GM19463 (cell line): ENCODE measurements around the gene ATP8B1.
A peak's percentile ranks its signal among the peaks of the same experiment; 100 is the strongest.
"Not testable (repeated sequence)": the region's sequence is repeated elsewhere in the genome, so short reads cannot be mapped to it uniquely, and the experiment has no call there.

Experiments
- ATAC-seq: cut with Tn5 transposase; IDR thresholded peaks from one replicate; pipeline ENCODE4 v1.9.1; 2021; ENCODE audit warnings: mild to moderate bottlenecking, moderate library complexity; ENCODE audit not compliant: unreplicated experiment

Gene ATP8B1

DNA sequence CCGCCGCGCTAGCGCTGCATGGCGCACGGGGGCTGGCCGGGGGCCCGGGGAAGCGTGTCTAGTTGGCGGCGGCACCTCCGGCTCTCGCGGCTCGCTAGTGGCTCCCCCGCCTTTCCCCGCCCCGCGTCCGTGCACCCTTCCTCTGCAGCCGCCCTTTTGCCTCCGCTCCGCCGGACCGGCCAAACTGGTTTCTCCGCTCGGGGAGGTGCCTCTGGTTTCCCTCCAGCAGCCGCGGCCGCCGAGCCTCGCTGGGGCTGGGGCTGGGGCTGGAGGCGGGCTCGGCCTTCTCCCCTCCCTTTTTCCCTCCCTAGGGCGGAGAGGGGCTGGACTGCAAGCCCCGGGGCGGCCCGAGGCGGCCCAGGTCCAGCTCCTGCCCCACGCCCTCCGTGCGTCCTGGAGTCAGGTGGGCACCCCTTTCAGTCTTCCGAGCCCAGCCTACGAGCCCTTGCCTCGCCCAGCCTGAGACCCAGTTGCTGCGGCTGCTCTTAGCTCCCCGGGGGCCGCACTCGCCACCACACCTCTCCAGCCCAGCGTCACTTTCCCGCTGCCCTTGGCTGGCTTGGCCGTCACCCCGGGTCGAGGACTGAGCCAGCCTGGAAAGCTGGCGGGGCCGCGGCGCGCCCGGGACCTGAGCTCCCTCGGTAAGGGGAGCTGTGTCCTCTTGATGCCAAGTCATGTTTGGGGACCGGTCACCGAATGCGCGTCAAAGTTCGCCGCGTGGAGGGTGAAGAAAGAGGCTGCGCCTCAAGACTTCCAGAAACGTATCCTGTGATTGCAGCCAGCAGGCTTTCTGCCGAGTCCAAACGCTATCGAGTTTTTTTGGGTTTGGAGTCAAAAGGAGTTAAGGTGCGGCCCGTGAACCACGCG is at the start of gene ATP8B1:
Gene ATP8B1, minus strand, starts transcription at position 213 of the 867 bp plus-strand sequence. CDS start 71,508 bp downstream, outside the sequence.
- ATAC-seq, result peak; percentile 77

DNA sequence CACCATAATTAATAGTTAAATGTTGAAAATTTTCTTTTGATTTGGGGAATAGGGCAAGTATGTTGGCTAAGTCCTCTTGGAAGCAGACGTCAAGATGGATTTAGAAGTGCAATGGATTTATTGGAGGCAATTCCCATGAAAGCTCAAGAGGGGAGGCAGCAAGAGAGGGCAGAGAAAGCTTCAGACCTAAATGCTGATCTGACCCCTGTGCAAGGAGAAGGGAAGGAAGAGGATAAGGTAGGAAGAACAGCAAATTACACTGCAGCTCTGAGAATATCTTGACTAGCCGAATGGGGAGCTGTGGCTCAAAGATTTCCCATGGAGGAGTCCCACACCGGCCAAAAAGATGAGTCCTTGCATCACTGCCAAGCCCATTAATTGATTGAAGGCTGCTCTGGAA is 46.9 kb upstream of the ATP8B1 start:
- no peak for ATAC-seq

- ATAC-seq, result not testable (repeated sequence)
Measured at GRCh38 chr18:57848374-57848773, 45.3 kb upstream of the ATP8B1 start.

- ATAC-seq, result not testable (repeated sequence)
Measured at GRCh38 chr18:57847431-57847830, 44.3 kb upstream of the ATP8B1 start.

GRCh38 chr18:57846258-57846657 is 43.1 kb upstream of the ATP8B1 start:
- ATAC-seq, result no peak

GRCh38 chr18:57845605-57846074 is 42.5 kb upstream of the ATP8B1 start:
- ATAC-seq, result no peak

DNA sequence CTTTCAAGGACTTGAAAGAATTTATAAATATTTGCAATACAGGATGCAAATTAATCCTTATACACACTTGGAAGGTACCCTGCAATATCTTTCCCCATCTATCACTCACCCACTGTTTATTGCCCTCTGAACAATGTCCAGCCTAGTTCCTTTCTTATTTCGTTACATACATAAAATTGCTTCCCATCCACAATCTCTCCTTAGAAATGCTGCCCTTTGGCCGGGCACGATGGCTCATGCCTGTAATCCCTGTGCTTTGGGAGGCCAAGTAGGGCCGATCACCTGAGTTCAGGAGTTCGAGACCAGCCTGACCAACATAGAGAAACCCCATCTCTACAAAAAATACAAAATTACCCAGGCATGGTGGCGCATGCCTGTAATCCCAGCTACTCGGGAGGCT is 41.2 kb upstream of the ATP8B1 start:
- ATAC-seq, result no peak

DNA sequence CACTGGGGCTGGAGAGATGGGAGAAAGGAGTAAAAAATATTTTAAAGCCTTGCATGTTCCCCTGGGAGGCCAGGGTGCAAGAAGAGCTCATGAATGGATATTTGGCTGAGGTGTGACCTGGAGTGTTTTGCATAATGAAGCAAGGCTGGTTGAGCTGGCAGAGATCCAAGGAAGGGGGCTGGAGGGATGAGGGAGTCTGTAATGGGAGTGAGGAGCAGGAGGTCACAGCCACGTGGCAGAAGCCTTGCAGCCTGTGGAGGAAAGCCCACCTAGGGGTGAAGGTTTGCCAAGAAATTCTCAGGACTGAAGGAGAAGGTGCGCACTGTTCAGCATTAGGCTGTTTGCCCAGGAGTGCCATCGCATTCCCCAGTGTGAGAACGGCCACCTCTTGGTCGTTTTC is 40.3 kb upstream of the ATP8B1 start:
- ATAC-seq, result no peak

GRCh38 chr18:57841568-57841967 is 38.5 kb upstream of the ATP8B1 start:
- peak; percentile 37 for ATAC-seq

DNA sequence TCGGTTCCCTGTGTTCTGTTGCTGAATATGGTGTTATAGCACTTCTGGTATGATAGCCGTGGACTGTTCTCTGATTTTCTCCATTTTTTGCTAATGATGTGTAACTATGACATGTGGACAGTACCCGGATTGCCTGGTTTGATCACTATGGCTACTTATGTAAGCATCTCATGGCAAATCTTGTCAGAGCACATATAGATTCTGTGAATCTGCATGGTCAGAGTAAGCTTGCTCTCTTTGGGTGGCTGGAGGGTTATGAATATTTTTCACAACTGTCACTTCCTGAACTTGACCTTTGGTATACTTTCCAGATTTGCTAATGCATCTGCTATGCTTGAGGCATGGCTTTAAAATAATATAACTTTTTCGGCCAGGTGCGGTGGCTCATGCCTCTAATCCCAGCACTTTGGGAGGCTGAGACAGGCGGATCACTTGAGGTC is 36.8 kb upstream of the ATP8B1 start:
- no peak for ATAC-seq

DNA sequence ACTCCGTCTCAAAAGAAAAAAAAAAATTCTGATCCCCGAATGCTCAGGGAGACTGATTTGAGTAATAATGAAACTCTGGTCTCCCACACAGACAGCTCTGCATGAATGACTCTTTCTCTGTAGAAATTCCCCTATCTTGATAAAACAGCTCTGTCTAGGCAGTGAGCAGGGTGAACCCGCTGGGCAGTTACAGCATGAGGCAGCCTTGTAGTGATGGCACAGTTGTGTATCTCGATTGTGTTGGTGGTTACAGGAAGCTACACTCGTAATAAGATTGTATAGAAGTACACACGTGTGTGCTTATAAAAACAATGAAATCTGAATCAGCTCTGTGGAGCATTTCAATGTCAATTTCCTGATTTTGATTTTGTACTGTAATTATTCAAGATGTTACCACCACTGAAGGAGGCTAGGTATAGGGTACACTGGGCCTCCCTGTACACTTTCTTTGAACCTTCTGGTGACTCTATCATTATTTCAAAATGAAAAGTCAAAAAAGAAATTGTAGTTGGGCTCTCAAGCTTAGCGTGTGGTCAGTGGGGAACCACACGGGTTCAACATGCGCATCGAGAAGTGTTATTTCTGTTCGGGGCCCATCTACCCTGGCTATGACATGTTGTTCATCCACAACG is 34.9 kb upstream of the ATP8B1 start:
- ATAC-seq, result peak; percentile 76

GRCh38 chr18:57836557-57836956 is 33.4 kb upstream of the ATP8B1 start:
- ATAC-seq, result no peak

DNA sequence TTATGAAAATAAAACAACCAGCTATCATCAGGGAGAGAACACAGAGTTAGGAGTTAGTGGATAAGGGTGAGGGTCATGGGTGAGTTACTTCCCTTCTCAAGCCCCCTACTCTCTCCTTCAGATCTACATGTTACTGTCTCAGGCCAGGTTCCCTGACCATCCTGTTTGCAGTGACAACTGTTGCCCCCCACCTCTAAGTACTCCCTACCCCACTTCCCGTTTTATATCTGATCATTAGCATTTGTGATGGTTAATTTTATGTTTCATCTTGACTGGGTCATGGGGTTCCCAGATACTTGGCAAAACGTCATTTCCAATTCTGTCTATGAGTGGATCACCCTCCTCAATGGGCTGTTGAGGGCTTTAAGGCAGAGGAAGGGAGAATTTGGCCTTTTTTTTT is 32.8 kb upstream of the ATP8B1 start:
- no peak for ATAC-seq

- ATAC-seq, result no peak
Measured at GRCh38 chr18:57834616-57835015, 31.5 kb upstream of the ATP8B1 start.

DNA sequence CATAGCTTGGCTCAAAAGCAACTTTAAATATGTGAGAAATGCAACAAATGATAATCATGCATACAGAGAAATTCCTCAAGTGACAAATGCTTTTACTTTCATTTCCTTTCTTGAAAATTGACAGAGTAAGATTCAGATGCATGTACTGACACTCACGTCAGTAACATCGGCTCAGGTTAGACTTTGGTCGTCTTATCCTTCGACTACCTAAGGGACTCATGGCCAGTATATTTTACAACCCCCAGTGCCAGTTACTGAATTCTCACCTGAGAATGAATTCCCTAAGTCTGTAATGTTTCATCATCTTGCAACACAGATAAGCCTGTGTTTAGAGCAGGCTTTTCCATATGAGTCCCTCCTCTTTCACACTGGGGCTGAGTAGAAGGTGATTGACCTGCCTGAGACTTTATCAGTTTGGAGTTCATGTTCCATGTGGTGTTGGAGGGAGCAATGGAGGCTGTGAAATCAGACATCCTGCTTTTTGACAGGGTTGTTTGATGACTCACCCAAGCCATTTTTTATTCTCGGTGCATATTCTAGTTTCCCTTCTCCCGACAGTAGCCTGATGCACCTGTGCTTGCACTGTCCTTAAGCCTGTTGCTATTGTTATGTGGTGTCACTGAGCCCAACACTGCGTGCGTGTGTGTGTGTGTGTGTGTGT is 30.5 kb upstream of the ATP8B1 start:
- ATAC-seq, result peak; percentile 35

GRCh38 chr18:57832730-57833129 is 29.6 kb upstream of the ATP8B1 start:
- ATAC-seq, result no peak

DNA sequence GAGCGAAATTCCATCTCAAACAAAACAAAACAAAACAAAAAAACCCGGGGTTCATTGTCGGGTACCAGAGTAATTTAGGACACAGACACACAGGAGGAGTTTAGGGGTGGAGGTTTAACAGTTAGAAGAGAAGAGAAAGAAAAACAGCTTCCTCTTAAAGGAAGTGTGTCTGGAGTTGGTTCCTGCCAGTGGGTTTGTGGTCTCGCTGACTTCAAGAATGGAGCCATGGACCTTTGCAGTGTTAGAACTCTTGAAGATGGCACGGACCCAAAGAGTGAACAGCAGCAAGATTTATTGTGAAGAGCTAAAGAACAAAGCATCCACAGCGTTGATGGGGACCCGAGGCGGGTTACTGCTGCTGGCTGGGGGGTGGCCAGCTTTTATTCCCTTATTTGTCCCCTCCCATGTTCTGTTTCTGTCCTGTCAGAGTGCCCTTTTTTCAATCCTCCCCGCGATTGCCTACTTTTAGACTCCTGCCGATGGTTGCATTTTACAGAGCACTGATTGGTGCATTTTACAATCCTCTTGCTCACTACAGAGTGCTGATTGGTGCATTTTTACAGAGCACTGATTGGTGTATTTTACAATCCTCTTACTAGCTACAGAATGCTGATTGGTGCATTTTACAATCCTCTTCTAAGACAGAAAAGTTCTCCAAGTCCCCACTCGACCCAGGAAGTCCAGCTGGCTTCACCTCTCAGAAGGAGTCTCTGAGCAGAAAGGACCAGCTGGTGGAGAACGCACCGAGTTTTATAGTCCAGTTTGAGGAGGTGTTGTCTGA is 28.7 kb upstream of the ATP8B1 start:
- ATAC-seq, result no peak

- no peak for ATAC-seq
Measured at GRCh38 chr18:57827646-57828045, 24.5 kb upstream of the ATP8B1 start.

- no peak for ATAC-seq
Measured at GRCh38 chr18:57826252-57826651, 23.1 kb upstream of the ATP8B1 start.

GRCh38 chr18:57820583-57820982 is 17.5 kb upstream of the ATP8B1 start:
- ATAC-seq, result not testable (repeated sequence)
